OCI-LY1 (cell line): Measurements from ENCODE around the gene CXCL1.

Source experiments
- EZH2 ChIP-seq: fragments of 200-600 bp; sonication (generic), shearing (Covaris generic); IDR thresholded peaks from 2 replicates; pipeline ENCODE4 v1.8.0; 2017; ENCODE audit warnings: borderline replicate concordance, mixed run types, mild to moderate bottlenecking, antibody characterized with exemption, low read length, moderate library complexity, mixed read lengths
- TF ChIP-seq, protein P1 (sequence below): fragments of 200-600 bp; sonication (generic), shearing (Covaris generic); IDR thresholded peaks from 2 replicates; pipeline ENCODE4 v1.5.1; 2017; ENCODE audit warnings: mild to moderate bottlenecking, antibody characterized with exemption, low read length, moderate library complexity, mixed read lengths

DNA sequence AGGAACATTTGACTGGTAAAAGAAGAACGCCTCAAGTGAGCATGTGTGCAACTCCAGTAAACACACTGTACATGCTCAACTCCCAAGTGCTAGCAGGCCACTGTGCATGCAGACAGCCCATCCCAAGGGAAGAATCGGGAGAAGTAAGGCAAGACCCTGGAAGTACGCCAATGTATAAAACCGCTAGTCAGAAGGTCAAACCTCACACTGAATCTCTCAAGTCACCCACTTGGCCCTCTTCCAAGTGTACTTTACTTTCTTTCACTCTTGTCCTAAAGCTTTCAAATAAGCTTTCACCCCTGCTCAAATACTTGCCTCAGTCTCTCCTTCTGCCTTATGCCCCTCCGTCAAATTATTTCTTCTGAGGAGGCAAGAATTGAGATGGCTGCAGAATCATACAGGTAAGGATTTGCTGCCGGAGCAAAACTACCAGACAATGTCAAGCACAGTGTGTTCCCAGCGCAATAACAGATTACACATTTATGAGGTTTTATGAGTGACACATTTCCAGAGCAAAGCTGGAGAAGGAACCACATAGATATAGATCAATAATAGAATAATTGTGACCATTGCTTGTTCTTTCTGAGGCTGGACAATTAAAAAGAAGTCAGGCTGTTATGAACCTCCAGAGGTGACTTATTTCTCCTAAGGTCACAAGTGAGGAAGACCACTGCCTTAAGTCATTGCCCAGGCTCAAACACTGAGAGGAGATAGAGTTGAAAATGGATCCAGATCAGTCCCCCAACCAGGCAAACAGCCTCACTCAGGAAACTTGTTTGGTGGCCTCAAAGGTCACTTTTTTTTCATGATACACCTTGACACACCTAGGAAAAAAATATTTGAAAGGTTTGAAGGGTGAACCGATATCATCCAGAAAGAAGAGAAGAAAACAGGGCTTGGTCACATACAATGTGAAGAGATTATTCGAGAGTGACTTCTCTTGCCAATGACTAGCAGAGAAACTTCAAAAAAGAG, 26.3 kb downstream of the CXCL1 start:
- TF ChIP-seq EZH2: no peak
- TF ChIP-seq, protein P1, sequence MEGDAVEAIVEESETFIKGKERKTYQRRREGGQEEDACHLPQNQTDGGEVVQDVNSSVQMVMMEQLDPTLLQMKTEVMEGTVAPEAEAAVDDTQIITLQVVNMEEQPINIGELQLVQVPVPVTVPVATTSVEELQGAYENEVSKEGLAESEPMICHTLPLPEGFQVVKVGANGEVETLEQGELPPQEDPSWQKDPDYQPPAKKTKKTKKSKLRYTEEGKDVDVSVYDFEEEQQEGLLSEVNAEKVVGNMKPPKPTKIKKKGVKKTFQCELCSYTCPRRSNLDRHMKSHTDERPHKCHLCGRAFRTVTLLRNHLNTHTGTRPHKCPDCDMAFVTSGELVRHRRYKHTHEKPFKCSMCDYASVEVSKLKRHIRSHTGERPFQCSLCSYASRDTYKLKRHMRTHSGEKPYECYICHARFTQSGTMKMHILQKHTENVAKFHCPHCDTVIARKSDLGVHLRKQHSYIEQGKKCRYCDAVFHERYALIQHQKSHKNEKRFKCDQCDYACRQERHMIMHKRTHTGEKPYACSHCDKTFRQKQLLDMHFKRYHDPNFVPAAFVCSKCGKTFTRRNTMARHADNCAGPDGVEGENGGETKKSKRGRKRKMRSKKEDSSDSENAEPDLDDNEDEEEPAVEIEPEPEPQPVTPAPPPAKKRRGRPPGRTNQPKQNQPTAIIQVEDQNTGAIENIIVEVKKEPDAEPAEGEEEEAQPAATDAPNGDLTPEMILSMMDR: no peak
